Sigmoid colon (tissue), 4 donors: ENCODE results near the gene EMILIN1.

Experiments
- EP300 ChIP-seq, 4 donors: sonication (generic); formaldehyde crosslinking; IDR thresholded peaks; one replicate each; pipeline ENCODE4 v1.6.1; 2017; ENCODE audit warnings: antibody characterized with exemption in 4 of 4
- POLR2A ChIP-seq, 2 donors: fragments of 450-650 bp; IDR thresholded peaks; one replicate each; pipeline ENCODE4 v1.6.1; 2016; ENCODE audit warnings: antibody characterized with exemption in 2 of 2, mild to moderate bottlenecking in 2 of 2, moderate library complexity in 2 of 2
- TF ChIP-seq, protein P1 (sequence below), 4 experiments: fragments of 450-650 bp in 3 of 4; fragments of 200-600 bp in 1 of 4; IDR thresholded peaks; one replicate each; pipeline ENCODE4 v1.5.1; 2016 to 2019; ENCODE audit warnings: antibody characterized with exemption in 4 of 4, mild to moderate bottlenecking in 3 of 4, moderate library complexity in 2 of 4

DNA sequence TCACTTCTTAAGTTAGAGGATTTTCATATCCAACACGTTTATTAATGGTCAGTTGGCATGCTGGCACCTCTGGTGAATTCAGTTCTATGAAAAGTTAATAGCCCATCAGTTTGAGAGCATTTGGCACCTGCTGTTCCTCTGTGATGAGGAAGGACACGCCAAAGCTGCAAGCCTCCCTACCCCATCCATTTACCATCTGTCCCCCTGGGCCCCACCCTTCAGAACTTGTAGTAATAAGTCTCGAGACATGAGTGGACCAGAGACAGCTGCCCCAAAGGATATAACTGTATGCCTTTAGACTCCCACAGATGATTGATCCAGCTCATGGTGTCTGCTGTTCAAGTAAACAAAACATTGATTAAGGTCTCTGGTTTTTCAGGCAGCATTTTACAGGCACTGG is 13.3 kb upstream of the EMILIN1 start:
- no peak for TF ChIP-seq POLR2A (IDR thresholded peaks at IDR 0.05)
- TF ChIP-seq, protein P1, sequence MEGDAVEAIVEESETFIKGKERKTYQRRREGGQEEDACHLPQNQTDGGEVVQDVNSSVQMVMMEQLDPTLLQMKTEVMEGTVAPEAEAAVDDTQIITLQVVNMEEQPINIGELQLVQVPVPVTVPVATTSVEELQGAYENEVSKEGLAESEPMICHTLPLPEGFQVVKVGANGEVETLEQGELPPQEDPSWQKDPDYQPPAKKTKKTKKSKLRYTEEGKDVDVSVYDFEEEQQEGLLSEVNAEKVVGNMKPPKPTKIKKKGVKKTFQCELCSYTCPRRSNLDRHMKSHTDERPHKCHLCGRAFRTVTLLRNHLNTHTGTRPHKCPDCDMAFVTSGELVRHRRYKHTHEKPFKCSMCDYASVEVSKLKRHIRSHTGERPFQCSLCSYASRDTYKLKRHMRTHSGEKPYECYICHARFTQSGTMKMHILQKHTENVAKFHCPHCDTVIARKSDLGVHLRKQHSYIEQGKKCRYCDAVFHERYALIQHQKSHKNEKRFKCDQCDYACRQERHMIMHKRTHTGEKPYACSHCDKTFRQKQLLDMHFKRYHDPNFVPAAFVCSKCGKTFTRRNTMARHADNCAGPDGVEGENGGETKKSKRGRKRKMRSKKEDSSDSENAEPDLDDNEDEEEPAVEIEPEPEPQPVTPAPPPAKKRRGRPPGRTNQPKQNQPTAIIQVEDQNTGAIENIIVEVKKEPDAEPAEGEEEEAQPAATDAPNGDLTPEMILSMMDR (IDR thresholded peaks at IDR 0.05), result no peak
- TF ChIP-seq EP300 (IDR thresholded peaks at IDR 0.05), result no peak
